AG09309 (cell line): ENCODE data around the gene PRKAR1B.

ENCODE experiments used
- DNase-seq: peaks from one replicate; pipeline ENCODE4 v3.0.0-alpha.2; 2010; ENCODE audit warnings: low read depth
- H3K4me3 ChIP-seq: 2 replicates; pipeline ENCODE4 v1.5.1; 2011; ENCODE audit warnings: mild to moderate bottlenecking, low read depth, low read length, moderate library complexity; ENCODE audit not compliant: control insufficient read depth
- CTCF ChIP-seq: IDR thresholded peaks from 2 replicates; pipeline ENCODE4 v1.5.1; 2011; ENCODE audit warnings: mild to moderate bottlenecking, low read depth, low read length, inconsistent platforms; ENCODE audit not compliant: insufficient read depth, control insufficient read depth; ENCODE audit errors: missing control alignments

Gene PRKAR1B

DNA sequence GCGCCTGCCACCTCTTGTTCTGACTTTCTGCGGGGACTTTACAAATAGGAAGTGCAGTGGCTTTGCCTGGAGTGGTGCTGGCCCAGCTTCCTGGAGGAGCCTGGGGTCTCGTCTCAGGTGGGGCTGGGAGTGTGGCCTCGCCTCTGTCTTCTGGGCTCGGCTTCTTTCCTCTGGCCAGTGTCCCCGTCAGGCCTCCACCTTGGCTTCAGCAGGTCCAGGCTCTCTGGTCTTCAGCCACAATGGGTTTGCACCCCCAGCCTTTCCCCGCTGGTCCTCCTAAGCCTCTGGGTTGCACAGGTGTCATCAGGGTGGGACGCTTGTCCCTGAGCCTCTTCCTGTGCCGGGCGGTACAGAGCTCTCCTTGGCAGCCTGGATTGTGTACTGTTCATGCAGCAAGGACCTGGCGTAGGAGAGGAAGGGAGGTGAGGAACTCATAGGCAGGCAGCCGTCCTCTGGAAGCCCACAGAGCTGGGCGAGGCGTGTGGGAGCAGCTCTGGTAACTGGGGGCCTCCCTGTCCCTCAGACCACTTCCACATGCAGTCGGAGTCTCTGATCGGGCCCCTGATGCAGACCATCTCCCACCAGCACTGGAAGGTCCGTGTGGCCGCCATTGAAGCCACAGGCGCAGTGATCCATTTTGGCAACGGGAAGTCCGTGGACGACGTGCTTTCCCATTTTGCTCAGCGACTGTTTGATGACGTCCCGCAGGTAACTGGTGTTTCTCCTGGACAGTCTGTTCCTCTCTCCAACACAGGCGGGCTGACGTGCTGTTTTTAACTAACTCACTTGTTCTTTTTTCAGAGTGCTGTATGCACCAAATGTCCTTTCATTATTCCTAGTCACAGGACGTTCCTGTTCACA is 2.3 kb upstream of the PRKAR1B start:
- no peak for TF ChIP-seq CTCF
- H3K4me3 ChIP-seq = no peak overlapping the region
- no peak for DNase-seq

DNA sequence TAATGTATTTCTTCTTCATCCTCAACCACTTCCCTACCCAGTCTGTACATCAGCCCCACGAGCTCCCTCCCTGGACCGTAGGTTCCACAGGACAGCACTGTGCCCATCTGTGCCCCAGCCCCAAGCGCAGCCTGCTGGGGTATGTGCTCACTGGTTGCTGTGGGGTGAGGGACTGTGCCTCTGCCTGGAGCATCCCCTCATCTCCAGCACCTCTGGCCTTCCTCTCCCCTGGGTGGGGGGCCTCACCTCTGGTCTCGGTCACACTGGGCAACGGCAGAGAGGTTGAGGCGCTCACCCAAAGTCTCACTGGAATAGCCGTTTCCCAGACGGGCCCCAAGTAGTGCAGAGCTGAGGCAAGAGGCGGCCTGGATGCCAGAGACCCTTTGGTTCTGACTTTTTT is 1.5 kb upstream of the PRKAR1B start:
- DNase-seq = no peak
- TF ChIP-seq CTCF = no peak
- no peak overlapping the region for H3K4me3 ChIP-seq

- peak overlapping the region; percentile 75 for H3K4me3 ChIP-seq
- TF ChIP-seq CTCF = no peak
- no peak for DNase-seq
These were observed 852 bp upstream of the PRKAR1B start for GRCh38 chr7:727806-728460.

GRCh38 chr7:726854-727103 is 302 bp downstream of the PRKAR1B start:
- no peak for DNase-seq
- TF ChIP-seq CTCF = no peak
- peak overlapping the region; percentile 75 for H3K4me3 ChIP-seq

- H3K4me3 ChIP-seq = peak within 1 kb of the TSS; percentile 75
- TF ChIP-seq CTCF = no peak
- peak; percentile 21 for DNase-seq
These were observed 812 bp downstream of the PRKAR1B start, which contains the start of gene DNAAF5 for GRCh38 chr7:726084-726853. Gene DNAAF5 (plus strand): TSS chr7:726699. CDS start chr7:726721, 22 bp downstream.

GRCh38 chr7:725223-726005 is 1.7 kb downstream of the PRKAR1B start:
- DNase-seq = peak; percentile 32
- TF ChIP-seq CTCF = no peak
- H3K4me3 ChIP-seq = no peak overlapping the region
